ENCODE results near the gene MADCAM1.

Gene MADCAM1

GRCh38 chr19:458091-459042 is 37.9 kb upstream of the MADCAM1 start:
- peaks cover 0 to 23% (median 19%) of the 10 kb centered on the region in 4 donors for H3K4me1 ChIP-seq
- intact Hi-C loops (cut with DNase I; ENCODE audit: low total_unique reads) = no loop called here
- H3K27me3 ChIP-seq = peaks cover 0 to 41% of the 10 kb centered on the region in 2 donors
- no peak overlapping the region for H3K4me3 ChIP-seq
- H3K36me3 ChIP-seq = no peaks in the 10 kb centered on the region
- no peak overlapping the region for H3K27ac ChIP-seq
- DNase-seq = no peak
- no peaks in the 10 kb centered on the region for H3K9me3 ChIP-seq
- no peak for TF ChIP-seq CTCF (IDR thresholded peaks at IDR 0.05)

DNA sequence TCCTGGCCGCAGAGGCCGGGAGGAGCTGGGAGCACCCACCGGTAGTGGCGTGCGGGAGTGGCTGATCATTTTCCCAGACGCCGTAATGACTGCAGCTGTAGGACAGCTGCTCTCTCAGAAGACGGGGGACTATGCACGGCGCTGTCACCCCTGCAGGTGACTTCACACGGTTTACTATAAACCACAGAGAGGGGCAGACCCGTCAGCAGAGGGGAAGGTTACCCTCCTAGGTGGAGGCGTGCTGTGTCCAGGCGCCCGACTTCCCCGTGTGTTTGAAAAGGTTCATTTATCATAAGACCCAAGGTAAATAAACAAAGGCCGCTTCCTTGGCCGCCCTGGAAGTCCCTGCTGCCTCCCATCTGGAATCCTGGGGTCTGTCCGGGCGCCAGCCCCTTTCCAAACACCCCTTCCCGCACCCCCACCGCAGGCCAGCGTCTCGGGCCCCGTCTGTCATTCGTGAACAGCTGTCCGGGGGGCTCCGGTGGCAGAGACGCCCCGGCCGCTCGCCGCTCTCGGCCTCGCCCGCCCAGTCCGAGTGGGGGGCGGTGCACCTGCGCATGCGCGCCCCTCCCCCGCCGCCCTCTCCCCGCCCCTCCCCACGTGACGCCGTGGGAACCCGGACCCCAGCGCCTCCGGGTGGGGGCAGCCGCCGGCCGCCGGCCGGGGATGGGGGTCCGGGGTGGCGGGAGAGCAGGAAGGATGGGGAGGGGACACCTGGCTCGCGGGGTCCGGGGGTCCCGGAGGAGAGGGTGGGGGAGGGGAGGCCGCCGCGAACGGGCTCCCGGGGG is 36.4 kb upstream of the MADCAM1 start:
- DNase-seq = peak in 1 of 2 donors; percentile 70
- intact Hi-C loops (cut with DNase I; ENCODE audit: low total_unique reads) = no loop called here
- no peak for TF ChIP-seq CTCF (IDR thresholded peaks at IDR 0.05)
- no peaks in the 10 kb centered on the region for H3K9me3 ChIP-seq
- H3K27me3 ChIP-seq = peaks cover 0 to 53% of the 10 kb centered on the region in 2 donors
- peak overlapping the region; percentile 48 to 55 for H3K4me3 ChIP-seq
- peak overlapping the region in 1 of 2 donors; percentile 41 for H3K27ac ChIP-seq
- H3K36me3 ChIP-seq = no peaks in the 10 kb centered on the region
- H3K4me1 ChIP-seq = peaks cover 0 to 23% (median 19%) of the 10 kb centered on the region in 4 donors

DNA sequence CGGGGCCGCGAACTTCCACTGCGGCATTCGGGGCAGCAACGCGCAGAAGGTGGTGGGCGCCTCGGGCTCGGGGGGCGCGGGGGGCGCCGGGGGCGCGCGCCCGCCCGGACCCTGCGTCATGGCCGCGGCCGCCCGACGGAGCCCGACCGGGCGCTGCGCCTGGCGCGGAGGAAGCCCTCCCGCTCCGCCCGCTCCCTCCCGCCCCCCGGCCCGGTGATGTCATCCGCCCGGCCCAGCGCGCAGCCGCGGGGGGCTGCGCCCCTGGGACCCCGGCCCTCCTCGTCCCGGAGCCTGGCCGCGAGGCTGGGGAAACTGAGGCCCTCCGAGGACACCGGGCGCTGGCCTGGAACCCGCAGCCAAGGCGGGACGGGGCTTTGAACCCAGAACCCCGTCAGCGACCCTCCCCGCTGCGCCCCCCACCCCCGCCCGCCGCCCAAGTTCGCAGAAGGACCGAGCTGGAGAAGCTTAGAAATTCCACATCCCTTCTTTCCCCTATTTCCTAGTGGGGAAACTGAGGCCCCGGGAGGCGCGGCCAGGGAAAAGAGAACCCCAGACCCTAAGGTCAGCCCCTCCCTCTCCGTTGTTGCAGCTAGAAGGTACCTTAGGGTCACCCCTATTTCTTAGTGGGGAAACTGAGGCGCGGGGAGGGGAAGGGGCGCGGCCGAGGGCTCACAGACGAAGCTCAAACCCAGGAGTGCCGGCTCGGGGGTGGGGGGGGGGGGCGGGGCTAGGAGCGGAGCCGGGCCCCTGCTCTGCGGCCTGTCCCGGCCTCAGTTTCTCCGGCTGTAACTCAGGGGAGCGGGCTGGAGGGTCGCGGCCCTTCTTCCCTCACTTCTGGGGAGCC is 35.2 kb upstream of the MADCAM1 start, which contains the start of gene SHC2:
SHC2 (minus strand) TSS at position 157 of the 844 bp plus-strand sequence; CDS start at position 120, 37 bp downstream.
- Histone ChIP-seq H3K4me3 (peak within 1 kb of the TSS; percentile 48 to 55), H3K36me3 (no peaks in the 10 kb centered on the region), H3K27me3 (peaks cover 0 to 53% of the 10 kb centered on the region in 2 donors), H3K27ac (peak within 1 kb of the TSS in 1 of 2 donors; percentile 41), H3K4me1 (peaks cover 0 to 23% (median 19%) of the 10 kb centered on the region in 4 donors), H3K9me3 (no peaks in the 10 kb centered on the region)
- intact Hi-C loops (cut with DNase I; ENCODE audit: low total_unique reads) = no loop called here
- no peak for TF ChIP-seq CTCF (IDR thresholded peaks at IDR 0.05)
- no peak for DNase-seq

- TF ChIP-seq CTCF (IDR thresholded peaks at IDR 0.05) = no peak
- intact Hi-C loops (cut with DNase I; ENCODE audit: low total_unique reads) = no loop called here
- H3K4me1 ChIP-seq = peaks cover 0 to 23% (median 19%) of the 10 kb centered on the region in 4 donors
- H3K9me3 ChIP-seq = no peaks in the 10 kb centered on the region
- no peaks in the 10 kb centered on the region for H3K36me3 ChIP-seq
- peaks cover 0 to 53% of the 10 kb centered on the region in 2 donors for H3K27me3 ChIP-seq
- no peak for DNase-seq
- peak overlapping the region; percentile 33 to 48 for H3K4me3 ChIP-seq
- H3K27ac ChIP-seq = no peak overlapping the region
These were observed 34.4 kb upstream of the MADCAM1 start for GRCh38 chr19:461721-462551.
